Smooth muscle cell (in vitro differentiated cells): ENCODE results near the gene IQSEC3. TPM values are rescaled to one million over a fixed set of nuclear protein-coding genes. Genes with fewer than 3 reads are reported as not detected.
A peak's percentile ranks its signal among the peaks of the same experiment; 100 is the strongest.

Experiments used
- DNase-seq: peaks from one replicate; lab custom pipeline; 2025; ENCODE audit not compliant: unreplicated experiment; lab: John Stamatoyannopoulos, UW
- H2AFZ ChIP-seq: fragments of 200-600 bp; sonication (generic); 2 replicates; pipeline ENCODE4 v1.6.0; 2016; ENCODE audit warnings: antibody characterized with exemption, low read depth, mild to moderate bottlenecking
- H3F3A ChIP-seq: fragments of 200-600 bp; sonication (generic); 2 replicates; pipeline ENCODE4 v1.6.0; 2017; ENCODE audit warnings: antibody characterized with exemption, low read depth
- H3K27ac ChIP-seq: fragments of 200-600 bp; sonication (generic); 2 replicates; pipeline ENCODE4 v1.5.1; 2016; ENCODE audit warnings: low read depth, mild to moderate bottlenecking
- H3K27me3 ChIP-seq: fragments of 200-600 bp; sonication (generic); 2 replicates; pipeline ENCODE4 v1.6.1; 2016; ENCODE audit warnings: low read depth, mild to moderate bottlenecking
- H3K36me3 ChIP-seq: fragments of 200-600 bp; sonication (generic); 2 replicates; pipeline ENCODE4 v1.5.1; 2016; ENCODE audit warnings: low read depth
- H3K4me1 ChIP-seq: fragments of 200-600 bp; sonication (generic); 2 replicates; pipeline ENCODE4 v1.5.1; 2016; ENCODE audit warnings: low read depth
- H3K4me2 ChIP-seq: fragments of 200-600 bp; sonication (generic); 2 replicates; pipeline ENCODE4 v1.6.0; 2016; ENCODE audit warnings: mild to moderate bottlenecking
- H3K4me3 ChIP-seq: fragments of 200-600 bp; sonication (generic); 2 replicates; pipeline ENCODE4 v1.5.1; 2016; ENCODE audit warnings: mild to moderate bottlenecking
- H3K79me2 ChIP-seq: fragments of 200-600 bp; sonication (generic); 2 replicates; pipeline ENCODE4 v1.6.0; 2016; ENCODE audit warnings: low read depth, mild to moderate bottlenecking
- H3K9ac ChIP-seq: fragments of 200-600 bp; sonication (generic); 2 replicates; pipeline ENCODE4 v1.6.0; 2016; ENCODE audit warnings: low read depth
- H3K9me3 ChIP-seq: fragments of 200-600 bp; sonication (generic); replicated peaks from 2 replicates; pipeline ENCODE4 v1.5.1; 2016; ENCODE audit warnings: low read depth
- H4K20me1 ChIP-seq: fragments of 200-600 bp; sonication (generic); 2 replicates; pipeline ENCODE4 v1.6.0; 2016; ENCODE audit warnings: low read depth
- WGBS: methylation state at CpG from one replicate; pipeline ENCODE4 v1.1.7; 2016; ENCODE audit warnings: low lambda C conversion rate; 5-methylcytosine and 5-hydroxymethylcytosine counted together
- polyA plus RNA-seq: library from polyadenylated mRNA; unstranded; fragments of >200 nt; fragmentation: Nextera tagmentation; extraction: Ambion mirVana; gene quantifications from 2 replicates; pipeline ENCODE4 v1.2.1, GENCODE V29; 2016
- total RNA-seq: library from RNA; depleted of rRNA; stranded (reverse); fragments of >200 nt; gene quantifications from 2 replicates; pipeline ENCODE4 v1.2.3, GENCODE V29; 2014
- TF ChIP-seq, protein P1 (sequence below): fragments of 200-600 bp; sonication (generic); IDR thresholded peaks from 2 replicates; pipeline ENCODE4 v1.5.1; 2017; ENCODE audit warnings: borderline replicate concordance, mild to moderate bottlenecking, antibody characterized with exemption; ENCODE audit not compliant: insufficient read depth, poor library complexity, severe bottlenecking

Gene IQSEC3
- total and polyA plus RNA-seq, 2 experiments from 2014 or later = 0.72 to 2.4 TPM

DNA sequence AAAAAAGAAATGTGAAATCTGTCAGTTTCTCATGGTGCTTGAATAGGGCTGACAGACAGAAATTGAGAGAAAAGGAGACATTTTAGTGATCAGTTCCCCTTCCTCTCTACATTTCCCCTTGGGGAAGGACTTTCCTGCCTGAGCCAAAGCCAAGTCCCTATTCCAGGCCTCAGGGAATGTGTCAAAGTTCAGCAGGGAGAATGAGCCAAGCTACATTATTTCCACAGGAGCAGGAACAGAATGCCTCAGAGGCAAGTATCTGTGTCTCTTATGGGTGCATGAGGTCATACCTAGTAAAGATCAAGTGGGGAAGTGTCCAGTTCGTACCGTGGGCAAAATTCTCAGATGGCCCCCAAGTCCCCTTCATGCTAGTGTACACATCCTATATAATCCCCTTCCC lies 68.6 kb downstream of the IQSEC3 start:
- no peaks in the 10 kb centered on the region for H4K20me1 ChIP-seq
- WGBS = 83% methylated on average over 2 of the region's 2 CpGs

DNA sequence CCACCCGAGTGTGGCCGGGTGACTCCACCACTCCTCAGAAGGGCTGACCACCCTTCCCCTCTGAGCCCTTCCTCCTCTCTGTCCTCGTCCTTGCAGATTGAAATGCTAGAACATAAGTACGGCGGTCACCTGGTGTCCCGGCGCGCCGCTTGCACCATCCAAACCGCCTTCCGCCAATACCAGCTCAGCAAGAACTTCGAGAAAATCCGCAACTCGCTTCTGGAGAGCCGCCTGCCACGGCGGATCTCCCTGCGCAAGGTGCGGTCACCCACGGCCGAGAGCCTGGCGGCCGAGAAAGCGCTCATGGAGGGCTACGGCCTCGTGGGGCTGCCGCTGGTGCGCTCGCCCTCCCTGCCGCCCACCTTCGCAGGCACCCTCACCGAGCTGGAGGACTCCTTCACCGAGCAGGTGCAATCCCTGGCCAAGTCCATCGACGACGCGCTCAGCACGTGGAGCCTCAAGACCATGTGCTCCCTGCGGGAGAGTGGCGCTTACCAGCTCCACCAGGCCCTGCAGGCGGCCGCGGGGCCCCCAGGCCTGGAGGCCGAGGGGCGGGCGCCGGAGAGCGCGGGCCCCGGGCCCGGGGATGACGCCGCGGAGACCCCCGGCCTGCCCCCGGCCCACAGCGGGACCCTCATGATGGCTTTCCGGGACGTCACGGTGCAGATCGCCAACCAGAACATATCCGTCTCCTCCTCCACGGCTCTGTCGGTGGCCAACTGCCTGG lies 71.8 kb downstream of the IQSEC3 start:
- Histone ChIP-seq H3K4me3 (no peak overlapping the region), H2AFZ (no peak overlapping the region), H3F3A (no peaks in the 10 kb centered on the region), H3K4me1 (peaks cover 15% of the 10 kb centered on the region), H3K27me3 (peaks cover 3% of the 10 kb centered on the region), H3K27ac (no peak overlapping the region), H3K9me3 (no peaks in the 10 kb centered on the region), H3K4me2 (peak overlapping the region; percentile 83), H4K20me1 (no peaks in the 10 kb centered on the region), H3K9ac (no peak overlapping the region), H3K36me3 (no peaks in the 10 kb centered on the region), H3K79me2 (no peaks in the 10 kb centered on the region)
- 94% methylated on average over 53 of the region's 64 CpGs for WGBS
- no peak for DNase-seq
- TF ChIP-seq, protein P1, sequence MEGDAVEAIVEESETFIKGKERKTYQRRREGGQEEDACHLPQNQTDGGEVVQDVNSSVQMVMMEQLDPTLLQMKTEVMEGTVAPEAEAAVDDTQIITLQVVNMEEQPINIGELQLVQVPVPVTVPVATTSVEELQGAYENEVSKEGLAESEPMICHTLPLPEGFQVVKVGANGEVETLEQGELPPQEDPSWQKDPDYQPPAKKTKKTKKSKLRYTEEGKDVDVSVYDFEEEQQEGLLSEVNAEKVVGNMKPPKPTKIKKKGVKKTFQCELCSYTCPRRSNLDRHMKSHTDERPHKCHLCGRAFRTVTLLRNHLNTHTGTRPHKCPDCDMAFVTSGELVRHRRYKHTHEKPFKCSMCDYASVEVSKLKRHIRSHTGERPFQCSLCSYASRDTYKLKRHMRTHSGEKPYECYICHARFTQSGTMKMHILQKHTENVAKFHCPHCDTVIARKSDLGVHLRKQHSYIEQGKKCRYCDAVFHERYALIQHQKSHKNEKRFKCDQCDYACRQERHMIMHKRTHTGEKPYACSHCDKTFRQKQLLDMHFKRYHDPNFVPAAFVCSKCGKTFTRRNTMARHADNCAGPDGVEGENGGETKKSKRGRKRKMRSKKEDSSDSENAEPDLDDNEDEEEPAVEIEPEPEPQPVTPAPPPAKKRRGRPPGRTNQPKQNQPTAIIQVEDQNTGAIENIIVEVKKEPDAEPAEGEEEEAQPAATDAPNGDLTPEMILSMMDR = no peak

More for the DNA sequence above, 68.6 kb downstream of the IQSEC3 start:
- Histone ChIP-seq H3K9ac (no peak overlapping the region), H3K4me1 (peaks cover 14% of the 10 kb centered on the region), H3F3A (no peaks in the 10 kb centered on the region), H3K9me3 (no peaks in the 10 kb centered on the region), H3K36me3 (no peaks in the 10 kb centered on the region), H3K27me3 (no peaks in the 10 kb centered on the region), H3K4me3 (no peak overlapping the region), H3K79me2 (no peaks in the 10 kb centered on the region), H2AFZ (no peak overlapping the region), H3K27ac (no peak overlapping the region), H3K4me2 (no peak overlapping the region)
- DNase-seq = no peak
- TF ChIP-seq, protein P1 = no peak

- H3K79me2 ChIP-seq = no peaks in the 10 kb centered on the region
- H3K27me3 ChIP-seq = peaks cover 3% of the 10 kb centered on the region
- H2AFZ ChIP-seq = peak overlapping the region; percentile 77
- H4K20me1 ChIP-seq = no peaks in the 10 kb centered on the region
- TF ChIP-seq, protein P1 = no peak
- 42% methylated on average over 45 of the region's 49 CpGs for WGBS
- no peaks in the 10 kb centered on the region for H3F3A ChIP-seq
- no peaks in the 10 kb centered on the region for H3K36me3 ChIP-seq
- H3K9me3 ChIP-seq = no peaks in the 10 kb centered on the region
- H3K4me3 ChIP-seq = peak overlapping the region; percentile 26
- peak overlapping the region; percentile 83 for H3K4me2 ChIP-seq
- H3K27ac ChIP-seq = peak overlapping the region; percentile 45
- DNase-seq = no peak
- peaks cover 18% of the 10 kb centered on the region for H3K4me1 ChIP-seq
- no peak overlapping the region for H3K9ac ChIP-seq
Observed at GRCh38 chr12:138898-139534, 72.4 kb downstream of the IQSEC3 start.

DNA sequence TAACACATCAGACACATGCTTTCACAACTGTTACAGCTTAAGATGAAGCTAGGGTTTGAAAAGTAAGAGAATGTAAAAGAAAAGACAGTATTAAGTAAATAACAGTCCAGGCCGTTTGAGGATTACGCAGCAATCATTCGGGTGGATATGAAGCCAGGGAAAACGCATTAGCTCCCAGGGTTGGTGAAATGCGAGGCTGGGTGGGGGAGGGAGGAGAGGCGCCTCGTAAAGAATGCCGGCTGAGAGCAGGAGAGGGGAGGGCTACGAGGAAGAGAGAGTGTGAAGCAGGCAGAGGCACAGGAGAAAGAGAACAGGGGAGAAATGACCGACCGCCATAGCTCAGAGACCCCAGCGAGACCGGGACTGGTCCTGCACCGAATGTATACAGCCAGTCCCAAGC lies 73.0 kb downstream of the IQSEC3 start:
- H3K9me3 ChIP-seq = no peaks in the 10 kb centered on the region

More for the DNA sequence above, 73.0 kb downstream of the IQSEC3 start:
- Histone ChIP-seq H3F3A (no peaks in the 10 kb centered on the region), H3K4me3 (peak overlapping the region; percentile 26), H3K79me2 (no peaks in the 10 kb centered on the region), H3K36me3 (no peaks in the 10 kb centered on the region), H3K9ac (no peak overlapping the region), H4K20me1 (no peaks in the 10 kb centered on the region), H3K27me3 (peaks cover 3% of the 10 kb centered on the region), H3K27ac (peak overlapping the region; percentile 45), H3K4me1 (peaks cover 21% of the 10 kb centered on the region), H3K4me2 (peak overlapping the region; percentile 83), H2AFZ (peak overlapping the region; percentile 77)
- 11% methylated on average over 13 of the region's 14 CpGs for WGBS
- TF ChIP-seq, protein P1 = no peak
- DNase-seq = no peak
